ENCODE measurements around the gene RABL2B. TPM values are rescaled to one million over a fixed set of nuclear protein-coding genes. Genes with fewer than 3 reads are reported as not detected.

Gene RABL2B
- total RNA-seq, 1 donor from 2014 or later: 13.9 TPM

DNA sequence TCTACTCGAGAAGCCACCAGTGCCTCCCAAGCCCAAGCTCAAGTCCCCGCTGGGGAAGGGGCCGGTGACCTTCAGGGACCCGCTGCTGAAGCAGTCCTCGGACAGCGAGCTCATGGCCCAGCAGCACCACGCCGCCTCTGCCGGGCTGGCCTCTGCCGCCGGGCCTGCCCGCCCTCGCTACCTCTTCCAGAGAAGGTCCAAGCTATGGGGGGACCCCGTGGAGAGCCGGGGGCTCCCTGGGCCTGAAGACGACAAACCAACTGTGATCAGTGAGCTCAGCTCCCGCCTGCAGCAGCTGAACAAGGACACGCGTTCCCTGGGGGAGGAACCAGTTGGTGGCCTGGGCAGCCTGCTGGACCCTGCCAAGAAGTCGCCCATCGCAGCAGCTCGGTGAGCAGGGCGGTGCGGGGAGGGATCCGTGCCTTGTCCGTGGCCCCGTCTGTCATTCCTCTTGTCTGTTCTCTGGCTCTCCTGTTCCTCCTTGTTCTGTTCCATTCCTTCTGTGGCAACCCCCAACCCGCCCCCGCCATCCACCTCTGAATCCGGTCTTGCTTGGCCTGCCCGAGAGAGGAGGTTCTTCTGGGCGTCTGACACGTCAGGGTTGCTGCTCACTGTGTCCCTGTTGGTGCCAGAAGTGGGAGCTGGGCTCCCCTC lies 61.3 kb downstream of the RABL2B start:
- Histone ChIP-seq H3K36me3 (no peaks in the 10 kb centered on the region), H3K4me2 (no peak overlapping the region), H3K4me1 (peaks cover 5% of the 10 kb centered on the region), H3K9ac (no peak overlapping the region), H3F3A (ENCODE audit: low read depth) (no peaks in the 10 kb centered on the region), H2AFZ (replicated peaks) (no peak overlapping the region), H3K27ac (no peak overlapping the region), H3K27me3 (peaks cover 57% of the 10 kb centered on the region), H3K79me2 (ENCODE audit: low read depth) (no peaks in the 10 kb centered on the region), H4K20me1 (ENCODE audit: low read depth) (peaks cover 48% of the 10 kb centered on the region), H3K9me3 (ENCODE audit: low read depth) (no peaks in the 10 kb centered on the region), H3K4me3 (no peak overlapping the region)
- Mint-ChIP-seq H3K4me3 (no peak overlapping the region), H3K9me3 (peaks cover 2% of the 10 kb centered on the region), H3K27ac (no peak overlapping the region), H3K4me1 (peaks cover 10% of the 10 kb centered on the region), H3K27me3 (ENCODE audit: insufficient read depth, low read depth) (peaks cover 20% of the 10 kb centered on the region), H3K36me3 (peaks cover 27% of the 10 kb centered on the region)
- TF ChIP-seq EZH2 (IDR thresholded peaks at IDR 0.05) (no peak), EZH2phosphoT487 (IDR thresholded peaks at IDR 0.05) (no peak)
- TF ChIP-seq, protein P1, sequence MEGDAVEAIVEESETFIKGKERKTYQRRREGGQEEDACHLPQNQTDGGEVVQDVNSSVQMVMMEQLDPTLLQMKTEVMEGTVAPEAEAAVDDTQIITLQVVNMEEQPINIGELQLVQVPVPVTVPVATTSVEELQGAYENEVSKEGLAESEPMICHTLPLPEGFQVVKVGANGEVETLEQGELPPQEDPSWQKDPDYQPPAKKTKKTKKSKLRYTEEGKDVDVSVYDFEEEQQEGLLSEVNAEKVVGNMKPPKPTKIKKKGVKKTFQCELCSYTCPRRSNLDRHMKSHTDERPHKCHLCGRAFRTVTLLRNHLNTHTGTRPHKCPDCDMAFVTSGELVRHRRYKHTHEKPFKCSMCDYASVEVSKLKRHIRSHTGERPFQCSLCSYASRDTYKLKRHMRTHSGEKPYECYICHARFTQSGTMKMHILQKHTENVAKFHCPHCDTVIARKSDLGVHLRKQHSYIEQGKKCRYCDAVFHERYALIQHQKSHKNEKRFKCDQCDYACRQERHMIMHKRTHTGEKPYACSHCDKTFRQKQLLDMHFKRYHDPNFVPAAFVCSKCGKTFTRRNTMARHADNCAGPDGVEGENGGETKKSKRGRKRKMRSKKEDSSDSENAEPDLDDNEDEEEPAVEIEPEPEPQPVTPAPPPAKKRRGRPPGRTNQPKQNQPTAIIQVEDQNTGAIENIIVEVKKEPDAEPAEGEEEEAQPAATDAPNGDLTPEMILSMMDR (IDR thresholded peaks at IDR 0.05): no peak
- no peak for DNase-seq (ENCODE audit: low spot score)

DNA sequence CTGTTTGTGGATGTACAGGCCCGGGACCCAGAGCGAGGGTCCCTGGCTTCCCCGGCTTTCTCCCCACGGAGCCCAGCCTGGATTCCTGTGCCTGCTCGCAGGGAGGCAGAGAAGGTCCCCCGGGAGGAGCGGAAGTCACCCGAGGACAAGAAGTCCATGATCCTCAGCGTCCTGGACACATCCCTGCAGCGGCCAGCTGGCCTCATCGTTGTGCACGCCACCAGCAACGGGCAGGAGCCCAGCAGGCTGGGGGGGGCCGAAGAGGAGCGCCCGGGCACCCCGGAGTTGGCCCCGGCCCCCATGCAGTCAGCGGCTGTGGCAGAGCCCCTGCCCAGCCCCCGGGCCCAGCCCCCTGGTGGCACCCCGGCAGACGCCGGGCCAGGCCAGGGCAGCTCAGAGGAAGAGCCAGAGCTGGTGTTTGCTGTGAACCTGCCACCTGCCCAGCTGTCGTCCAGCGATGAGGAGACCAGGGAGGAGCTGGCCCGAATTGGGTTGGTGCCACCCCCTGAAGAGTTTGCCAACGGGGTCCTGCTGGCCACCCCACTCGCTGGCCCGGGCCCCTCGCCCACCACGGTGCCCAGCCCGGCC lies 62.1 kb downstream of the RABL2B start:
- H3K36me3 ChIP-seq: no peaks in the 10 kb centered on the region
- H3K9me3 ChIP-seq (ENCODE audit: low read depth): no peaks in the 10 kb centered on the region
- no peaks in the 10 kb centered on the region for H3K79me2 ChIP-seq (ENCODE audit: low read depth)
- H3F3A ChIP-seq (ENCODE audit: low read depth): no peaks in the 10 kb centered on the region
- no peak for DNase-seq (ENCODE audit: low spot score)
- no peak overlapping the region for H3K4me3 Mint-ChIP-seq
- peaks cover 34% of the 10 kb centered on the region for H3K36me3 Mint-ChIP-seq
- peaks cover 5% of the 10 kb centered on the region for H3K4me1 ChIP-seq
- H3K9ac ChIP-seq: no peak overlapping the region
- peaks cover 20% of the 10 kb centered on the region for H3K27me3 Mint-ChIP-seq (ENCODE audit: insufficient read depth, low read depth)
- H2AFZ ChIP-seq (replicated peaks): no peak overlapping the region
- H3K27ac Mint-ChIP-seq: no peak overlapping the region
- TF ChIP-seq EZH2phosphoT487 (IDR thresholded peaks at IDR 0.05) (no peak), EZH2 (IDR thresholded peaks at IDR 0.05) (no peak)
- TF ChIP-seq, protein P1 (IDR thresholded peaks at IDR 0.05): no peak
- peaks cover 57% of the 10 kb centered on the region for H3K27me3 ChIP-seq
- peaks cover 2% of the 10 kb centered on the region for H3K9me3 Mint-ChIP-seq
- peaks cover 52% of the 10 kb centered on the region for H4K20me1 ChIP-seq (ENCODE audit: low read depth)
- H3K27ac ChIP-seq: no peak overlapping the region
- H3K4me2 ChIP-seq: peak overlapping the region; percentile 89
- H3K4me3 ChIP-seq: no peak overlapping the region
- peaks cover 10% of the 10 kb centered on the region for H3K4me1 Mint-ChIP-seq

DNA sequence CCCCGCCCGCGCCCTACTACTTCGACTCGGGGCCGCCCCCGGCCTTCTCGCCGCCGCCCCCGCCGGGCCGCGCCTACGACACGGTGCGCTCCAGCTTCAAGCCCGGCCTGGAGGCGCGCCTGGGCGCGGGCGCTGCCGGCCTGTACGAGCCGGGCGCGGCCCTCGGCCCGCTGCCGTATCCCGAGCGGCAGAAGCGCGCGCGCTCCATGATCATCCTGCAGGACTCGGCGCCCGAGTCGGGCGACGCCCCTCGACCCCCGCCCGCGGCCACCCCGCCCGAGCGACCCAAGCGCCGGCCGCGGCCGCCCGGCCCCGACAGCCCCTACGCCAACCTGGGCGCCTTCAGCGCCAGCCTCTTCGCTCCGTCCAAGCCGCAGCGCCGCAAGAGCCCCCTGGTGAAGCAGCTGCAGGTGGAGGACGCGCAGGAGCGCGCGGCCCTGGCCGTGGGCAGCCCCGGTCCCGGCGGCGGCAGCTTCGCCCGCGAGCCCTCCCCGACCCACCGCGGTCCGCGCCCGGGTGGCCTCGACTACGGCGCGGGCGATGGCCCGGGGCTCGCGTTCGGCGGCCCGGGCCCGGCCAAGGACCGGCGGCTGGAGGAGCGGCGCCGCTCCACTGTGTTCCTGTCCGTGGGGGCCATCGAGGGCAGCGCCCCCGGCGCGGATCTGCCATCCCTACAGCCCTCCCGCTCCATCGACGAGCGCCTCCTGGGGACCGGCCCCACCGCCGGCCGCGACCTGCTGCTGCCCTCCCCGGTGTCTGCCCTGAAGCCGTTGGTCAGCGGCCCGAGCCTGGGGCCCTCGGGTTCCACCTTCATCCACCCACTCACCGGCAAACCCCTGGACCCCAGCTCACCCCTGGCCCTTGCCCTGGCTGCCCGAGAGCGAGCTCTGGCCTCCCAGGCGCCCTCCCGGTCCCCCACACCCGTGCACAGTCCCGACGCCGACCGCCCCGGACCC lies 62.9 kb downstream of the RABL2B start:
- Histone ChIP-seq H3F3A (ENCODE audit: low read depth) (no peaks in the 10 kb centered on the region), H3K9me3 (ENCODE audit: low read depth) (no peaks in the 10 kb centered on the region), H3K4me2 (peak overlapping the region; percentile 89), H3K27me3 (peaks cover 57% of the 10 kb centered on the region), H3K4me3 (peak overlapping the region; percentile 49), H3K79me2 (ENCODE audit: low read depth) (no peaks in the 10 kb centered on the region), H3K27ac (no peak overlapping the region), H4K20me1 (ENCODE audit: low read depth) (peaks cover 51% of the 10 kb centered on the region), H3K9ac (no peak overlapping the region), H3K36me3 (no peaks in the 10 kb centered on the region), H3K4me1 (peaks cover 5% of the 10 kb centered on the region), H2AFZ (replicated peaks) (peak overlapping the region; percentile 50)
- DNase-seq (ENCODE audit: low spot score): peak; percentile 75
- Mint-ChIP-seq H3K9me3 (peaks cover 2% of the 10 kb centered on the region), H3K27me3 (ENCODE audit: insufficient read depth, low read depth) (peaks cover 20% of the 10 kb centered on the region), H3K36me3 (peaks cover 38% of the 10 kb centered on the region), H3K4me1 (peaks cover 10% of the 10 kb centered on the region), H3K27ac (no peak overlapping the region), H3K4me3 (no peak overlapping the region)
- TF ChIP-seq EZH2phosphoT487 (IDR thresholded peaks at IDR 0.05) (peak; percentile 84), EZH2 (IDR thresholded peaks at IDR 0.05) (peak; percentile 76)
- TF ChIP-seq, protein P1 (IDR thresholded peaks at IDR 0.05): peak; percentile 18

Data from neural progenitor cell (in vitro differentiated cells).